Measurements from ENCODE around the gene PDLIM1. TPM values are rescaled to one million over a fixed set of nuclear protein-coding genes. Genes with fewer than 3 reads are reported as not detected.
A peak's percentile ranks its signal among the peaks of the same experiment; 100 is the strongest.

The PDLIM1 gene
- total and polyA plus RNA-seq, 2 of the 8 experiments (the other 6 are each of a cell fraction or from before 2014, with no cell fraction given), result 169 to 245 TPM

GRCh38 chr10:95188593-95188992, 102.2 kb downstream of the PDLIM1 start:
- H2BK20ac ChIP-seq (ENCODE audit: low read length), result 0 out of 2 replicates have a peak overlapping the region, but pooled peaks have one; percentile 23
- H3K27me3 ChIP-seq (replicated peaks in 1 of 4; ENCODE audit: control insufficient read depth in 3 of 4, extremely low read depth in 1 of 4, insufficient read depth in 3 of 4, low read length in 3 of 4), result no peaks in the 10 kb centered on the region; a peak in 1 of 7 replicates
- H2BK15ac ChIP-seq (ENCODE audit: low read length), result no peak overlapping the region
- no peak overlapping the region for H3K23ac ChIP-seq (ENCODE audit: insufficient read length)
- H3K4me1 ChIP-seq (replicated peaks in 1 of 4; ENCODE audit: control insufficient read depth in 3 of 4, insufficient read depth in 4 of 4, low read length in 3 of 4), result peaks cover 0 to 4% (median 0%) of the 10 kb centered on the region in 4 experiments; a peak in 3 of 7 replicates
- H2BK12ac ChIP-seq (ENCODE audit: low read depth, low read length), result no peak overlapping the region
- H2AFZ ChIP-seq (ENCODE audit: low read length), result no peak overlapping the region
- no peaks in the 10 kb centered on the region for H3K9me3 ChIP-seq (ENCODE audit: insufficient read depth in 2 of 2, low read depth in 1 of 2, low read length in 1 of 2)
- no peak overlapping the region for H3K56ac ChIP-seq (replicated peaks; ENCODE audit: insufficient read length, low read depth, low read length)
- no peak overlapping the region for H3K4ac ChIP-seq (replicated peaks; ENCODE audit: insufficient read length, low read depth, low read length)
- peak overlapping the region; percentile 5 for H2BK120ac ChIP-seq (replicated peaks; ENCODE audit: low read depth, low read length)
- H3K79me2 ChIP-seq (ENCODE audit: control insufficient read depth in 1 of 2, insufficient read depth in 2 of 2, low read length in 2 of 2), result no peaks in the 10 kb centered on the region
- no peak overlapping the region for H3K4me2 ChIP-seq (ENCODE audit: insufficient read depth in 1 of 2, low read depth in 2 of 2, low read length in 2 of 2)
- H4K20me1 ChIP-seq (replicated peaks in 1 of 2; ENCODE audit: control insufficient read depth in 1 of 2, insufficient read depth in 2 of 2, low read length in 2 of 2), result no peaks in the 10 kb centered on the region
- H3K36me3 ChIP-seq (ENCODE audit: control insufficient read depth in 2 of 4, insufficient read depth in 4 of 4, low read length in 3 of 4), result no peaks in the 10 kb centered on the region
- H4K8ac ChIP-seq (ENCODE audit: extremely low read depth, insufficient read depth, low read length), result no peak overlapping the region
- ChIA-PET POLR2A (ENCODE audit: partially characterized antibody) (interaction anchor here (2.6 kb wide), 1 partner anchor 42 kb away, joined by 14 read pairs; no protein-coding TSS in a partner anchor), CTCF (ENCODE audit: partially characterized antibody) (interaction anchor here (0.9 to 10.3 kb wide), 6 partner anchors 17 to 177 kb away, joined by 3 to 90 read pairs (median 4); no protein-coding TSS in a partner anchor)
- H3K79me1 ChIP-seq (ENCODE audit: low read depth, low read length), result no peaks in the 10 kb centered on the region
- H2BK5ac ChIP-seq (ENCODE audit: low read depth, low read length), result no peak overlapping the region
- H2AK5ac ChIP-seq (ENCODE audit: low read depth, low read length), result no peak overlapping the region
- no peak overlapping the region for H3K9ac ChIP-seq (replicated peaks in 1 of 4; ENCODE audit: extremely low read depth in 1 of 4, low read depth in 3 of 4, low read length in 3 of 4)
- H4K91ac ChIP-seq (replicated peaks; ENCODE audit: insufficient read length, low read length), result peak overlapping the region; percentile 17
- no peak overlapping the region for H3K18ac ChIP-seq (ENCODE audit: extremely low read depth, low read length)
- H4K5ac ChIP-seq (ENCODE audit: insufficient read length, low read depth, low read length), result no peak overlapping the region
- TF ChIP-seq MAX (IDR thresholded peaks at IDR 0.05) (no peak), CBX5 (IDR thresholded peaks at IDR 0.05; ENCODE audit: low read depth, low read length) (no peak)
- H3K27ac ChIP-seq (ENCODE audit: low read depth, low read length), result no peak overlapping the region
- no peak overlapping the region for H3K4me3 ChIP-seq (ENCODE audit: extremely low read depth in 1 of 4, insufficient read depth in 2 of 4, low read depth in 3 of 4, low read length in 4 of 4)
- H3K14ac ChIP-seq (ENCODE audit: insufficient read length), result no peak overlapping the region
- DNase-seq (ENCODE audit: low read depth in 1 of 2, low spot score in 2 of 2) (no peak), FAIRE-seq (no peak)
- H3K23me2 ChIP-seq (ENCODE audit: low read depth, low read length), result no peaks in the 10 kb centered on the region

Measured in H1 (cell line).